ENCODE results near the gene C1QTNF8.

Gene C1QTNF8

DNA sequence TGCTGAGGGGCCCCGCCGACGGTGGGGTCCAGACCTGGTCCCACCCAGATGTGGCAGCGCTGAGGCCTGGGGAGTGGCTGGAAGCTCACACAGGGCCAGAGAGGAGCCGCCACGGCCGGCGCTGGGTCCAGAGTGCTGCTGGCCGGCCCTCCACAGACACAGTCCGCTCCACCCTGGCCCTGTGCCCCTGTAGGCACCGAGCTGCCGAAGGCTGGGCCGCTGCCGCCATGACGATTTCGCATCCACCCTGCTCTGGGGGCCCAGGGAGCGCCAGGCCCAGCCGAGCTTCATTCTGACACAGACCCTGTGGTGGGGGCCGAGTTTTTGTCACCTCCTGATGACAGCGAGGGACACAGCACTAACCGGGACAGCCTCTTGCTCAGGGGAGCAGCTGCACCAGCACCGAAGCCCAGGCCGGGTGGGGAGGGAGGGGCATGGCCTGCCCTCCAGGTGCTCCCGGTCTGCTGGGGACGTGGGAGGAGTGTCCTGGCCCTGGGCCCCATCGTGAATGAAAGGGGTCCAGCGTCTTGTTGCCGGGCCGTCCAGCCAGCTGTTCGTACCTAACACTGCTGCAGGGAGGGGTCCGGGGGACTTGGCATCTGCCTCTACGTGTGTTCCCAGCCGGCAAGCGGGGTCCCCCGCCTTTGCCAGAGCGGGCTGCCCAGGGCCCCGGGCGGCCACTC lies 50.6 kb downstream of the C1QTNF8 start:
- DNase-seq (ENCODE audit: low read depth in 2 of 2) = no peak

DNA sequence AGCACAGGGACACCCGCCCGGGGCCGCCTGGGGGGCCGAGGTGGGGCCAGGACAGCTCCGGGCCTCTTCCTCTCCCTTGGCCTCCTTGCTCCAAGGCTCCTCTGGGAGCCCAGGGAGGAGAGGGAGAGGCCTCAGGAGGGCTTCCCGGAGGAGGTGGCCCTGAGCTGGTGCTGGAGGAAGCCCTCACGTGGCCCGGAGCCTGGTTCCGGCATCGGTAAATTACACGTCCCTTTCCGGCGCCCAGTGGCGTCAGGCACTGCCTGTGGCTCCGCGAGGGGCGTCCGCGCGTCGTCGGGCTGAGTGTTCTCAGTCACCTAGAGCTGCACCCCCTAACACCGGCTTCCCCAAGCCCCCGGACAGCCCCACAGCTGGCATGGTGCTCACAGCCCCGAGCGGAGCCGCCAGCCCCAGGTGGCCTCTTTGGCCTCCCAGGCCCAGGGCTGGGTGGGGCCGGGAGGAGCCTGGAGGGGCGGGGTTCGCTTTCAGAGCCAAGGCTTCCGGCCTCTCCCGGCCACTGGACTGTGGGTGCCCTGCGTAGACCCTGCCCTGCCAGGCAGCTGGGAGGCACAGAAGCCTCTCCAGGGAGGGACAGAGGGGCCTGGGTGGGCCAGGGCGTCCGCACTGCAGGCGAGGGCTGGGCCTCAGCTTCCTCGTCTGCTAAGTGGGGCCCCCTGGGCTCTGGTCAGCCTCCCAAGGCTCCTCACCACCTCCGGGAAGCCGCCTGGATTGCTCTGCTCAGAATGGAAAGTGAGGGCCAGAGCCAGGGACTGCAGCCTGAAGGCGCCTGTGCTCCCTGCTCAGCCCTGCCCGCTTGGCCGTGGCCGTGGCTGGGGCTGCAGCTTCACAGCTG lies 51.4 kb downstream of the C1QTNF8 start:
- no peak for DNase-seq (ENCODE audit: low read depth in 2 of 2)

DNA sequence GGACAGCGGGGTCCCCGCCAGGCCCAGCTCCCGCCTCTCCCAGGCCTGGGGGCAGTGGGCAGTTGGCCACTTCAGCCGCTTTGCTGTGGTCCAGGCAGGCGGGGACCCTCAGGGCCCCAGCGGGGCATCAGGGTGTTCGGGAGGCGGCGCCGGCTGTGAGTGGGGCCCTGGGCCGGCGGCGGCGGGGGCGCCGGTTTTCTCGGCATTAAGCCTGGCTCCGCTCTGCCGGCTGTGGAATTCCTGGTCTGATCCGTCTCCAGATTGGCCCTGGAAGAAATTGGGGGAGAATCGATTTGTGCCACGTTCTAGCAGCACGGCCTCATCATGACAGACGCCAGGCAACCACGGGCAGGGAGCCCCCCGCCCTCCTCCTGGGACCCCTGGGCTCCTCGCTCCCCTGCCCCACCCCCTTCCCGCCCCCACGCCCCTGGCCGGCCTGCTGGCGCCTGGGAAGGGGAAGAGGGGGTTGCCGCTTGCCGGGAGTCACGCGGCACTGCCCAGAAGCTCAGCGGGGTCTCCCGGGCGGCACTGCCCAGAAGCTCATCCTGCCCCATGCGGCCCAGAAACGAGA lies 52.1 kb downstream of the C1QTNF8 start:
- no peak for DNase-seq (ENCODE audit: low read depth in 2 of 2)

DNA sequence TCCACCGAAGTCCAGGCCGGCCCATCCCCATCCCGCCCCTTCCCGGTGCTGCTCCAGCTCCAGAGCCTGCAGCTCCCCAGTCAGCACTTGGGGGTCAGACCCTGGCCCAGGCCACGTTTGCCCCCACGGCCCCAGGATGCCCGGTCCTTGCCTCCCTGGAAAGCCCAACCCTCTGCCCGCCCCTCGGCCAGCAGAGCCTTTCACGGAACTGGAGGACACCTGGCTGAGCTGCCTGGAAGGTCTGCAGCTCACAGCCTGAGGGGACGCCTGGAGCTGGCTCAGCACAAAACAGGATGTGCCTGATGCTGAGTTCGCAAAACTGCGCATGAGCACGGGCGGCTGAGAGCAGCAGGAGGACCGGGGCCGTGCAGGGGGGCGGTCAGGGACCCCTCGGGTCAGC lies 53.2 kb downstream of the C1QTNF8 start:
- no peak for DNase-seq (ENCODE audit: low read depth in 2 of 2)

DNA sequence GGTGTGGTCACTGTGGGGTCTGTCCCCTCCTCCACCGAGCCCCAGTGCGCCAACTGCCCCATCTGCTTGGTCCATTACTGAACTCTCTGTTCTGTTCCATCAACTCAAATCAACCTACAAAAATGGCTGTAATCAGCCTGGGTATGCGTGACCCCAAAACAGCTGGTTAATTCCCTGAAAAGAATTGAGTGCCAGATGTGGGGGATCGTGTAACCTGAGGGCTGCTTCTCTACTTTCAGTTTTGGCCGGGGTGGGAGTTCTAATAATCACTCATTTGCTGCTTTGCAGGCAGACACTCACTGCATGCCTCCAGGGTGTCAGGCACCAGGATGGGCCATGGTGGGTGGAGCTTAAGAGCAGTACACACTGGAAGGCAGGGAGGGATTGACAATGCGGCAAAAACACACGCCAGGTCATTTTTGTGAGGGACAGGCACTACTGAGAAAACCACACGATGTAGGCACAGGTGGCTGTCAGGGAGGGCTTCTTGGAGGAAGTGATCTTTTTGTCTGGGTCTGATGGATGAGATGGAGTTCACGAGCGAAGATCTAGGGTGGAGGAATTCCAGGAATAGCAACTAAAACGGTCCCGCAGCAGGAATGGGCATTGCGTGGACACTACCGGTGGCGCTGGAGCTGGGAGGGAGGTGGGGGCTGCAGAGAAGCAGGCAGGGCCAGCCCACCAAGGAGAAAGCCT lies 53.8 kb downstream of the C1QTNF8 start:
- DNase-seq (ENCODE audit: low read depth in 2 of 2) = no peak

DNA sequence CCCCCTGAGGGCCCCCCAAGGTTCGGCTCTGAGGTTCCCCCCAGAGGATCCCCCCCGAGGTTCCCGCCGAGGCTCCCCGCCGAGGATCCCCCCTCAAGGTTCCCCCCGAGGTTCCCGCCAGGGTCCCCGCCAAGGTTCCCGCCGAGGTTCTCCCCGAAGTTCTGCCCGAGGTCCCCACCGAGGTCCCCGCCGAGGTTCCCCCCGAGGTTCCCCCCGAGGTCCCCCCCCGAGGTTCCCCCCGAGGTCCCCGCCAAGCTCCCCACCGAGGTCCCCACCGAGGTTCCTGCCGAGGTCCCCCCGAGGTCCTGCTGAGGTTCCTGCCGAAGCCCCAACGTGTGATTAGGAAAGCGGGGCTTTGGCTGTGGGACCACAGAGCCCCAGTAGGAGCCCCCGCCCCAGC lies 55.7 kb downstream of the C1QTNF8 start:
- DNase-seq (ENCODE audit: low read depth in 2 of 2) = no peak

DNA sequence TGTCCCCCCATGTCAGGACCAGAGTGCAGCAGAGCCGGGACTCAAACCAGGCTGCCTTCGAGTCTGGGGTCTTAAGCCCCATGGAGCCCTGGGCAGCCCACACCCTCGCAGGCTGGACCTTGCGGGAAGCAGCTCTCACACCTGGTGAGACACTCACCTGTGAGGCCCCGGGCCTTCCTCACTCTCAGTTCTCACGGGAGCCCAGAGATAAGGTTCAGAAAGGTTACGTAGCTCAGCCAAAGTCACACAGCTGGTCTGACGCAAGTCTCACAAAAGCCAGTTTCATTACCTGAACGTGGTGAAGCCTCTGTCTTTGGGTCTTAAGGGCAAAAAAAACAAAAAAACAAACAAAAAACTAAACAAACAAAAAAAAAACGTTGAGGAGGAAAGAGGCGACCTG lies 56.3 kb downstream of the C1QTNF8 start:
- no peak for DNase-seq (ENCODE audit: low read depth in 2 of 2)

DNA sequence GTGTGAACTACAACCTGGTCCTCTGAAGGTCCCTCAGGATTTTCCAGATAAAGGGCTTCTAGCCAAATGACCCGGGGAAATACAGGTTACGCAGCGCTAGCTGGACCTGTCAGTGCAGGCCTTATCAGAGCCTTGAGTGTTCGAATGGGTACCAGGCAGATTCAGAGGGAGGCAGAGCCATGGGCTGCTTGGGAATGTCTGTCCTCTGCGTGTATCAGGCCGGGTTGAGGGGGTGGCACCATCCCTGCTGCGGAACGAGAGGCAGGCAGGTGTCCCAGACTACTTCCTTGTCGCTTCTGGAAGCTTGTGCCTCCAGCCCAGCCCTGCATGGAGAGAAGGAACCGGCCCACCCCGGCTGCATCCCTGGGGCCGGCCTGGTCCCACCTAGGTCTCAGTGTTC lies 57.1 kb downstream of the C1QTNF8 start:
- no peak for DNase-seq (ENCODE audit: low read depth in 2 of 2)
